A673 (cell line): Measurements from ENCODE around the gene RCC1. TPM values are rescaled to one million over a fixed set of nuclear protein-coding genes. Genes with fewer than 3 reads are reported as not detected.
"Not testable (repeated sequence)": the region's sequence is repeated elsewhere in the genome, so short reads cannot be mapped to it uniquely, and the experiment has no call there.

Source experiments
- BruUV-seq: library from RNA; stranded (reverse); fragments of 400-500 nt; replicated peaks from 2 replicates; lab custom pipeline; 2021; lab: Mats Ljungman, UMichigan
- CTCF ChIA-PET: fragments of 300-600 bp; sonication (Branson Sonifier 250); formaldehyde crosslinking; loops from one replicate; lab custom pipeline; 2022; ENCODE audit warnings: antibody characterized with exemption; lab: Charles Lee
- POLR2A ChIA-PET: fragments of 300-600 bp; sonication (Branson Sonifier 250); formaldehyde crosslinking; loops from one replicate; lab custom pipeline; 2022; ENCODE audit warnings: antibody characterized with exemption; ENCODE audit not compliant: low non-redundant PET; lab: Charles Lee
- DNase-seq: peaks from one replicate; pipeline ENCODE4 v3.0.0-alpha.2; 2015; ENCODE audit warnings: low spot score
- H3K27ac ChIP-seq: fragments of 200-600 bp; sonication (generic); 2 replicates; pipeline ENCODE4 v1.5.1; 2016; ENCODE audit warnings: mixed run types, low read depth, mild to moderate bottlenecking, mixed read lengths, antibody characterized with exemption, low read length; ENCODE audit not compliant: poor library complexity, severe bottlenecking
- H3K27me3 ChIP-seq: fragments of 200-600 bp; sonication (generic); replicated peaks from 2 replicates; pipeline ENCODE4 v1.6.1; 2017; ENCODE audit warnings: mixed run types, low read depth, mild to moderate bottlenecking, mixed read lengths, antibody characterized with exemption, low read length; ENCODE audit not compliant: insufficient read depth, poor library complexity
- H3K36me3 ChIP-seq: fragments of 200-600 bp; sonication (generic); 2 replicates; pipeline ENCODE4 v1.6.1; 2016; ENCODE audit warnings: mixed run types, mild to moderate bottlenecking, mixed read lengths, antibody characterized with exemption, low read length; ENCODE audit not compliant: insufficient read depth, poor library complexity, severe bottlenecking
- H3K4me1 ChIP-seq: fragments of 200-600 bp; sonication (generic); 2 replicates; pipeline ENCODE4 v1.6.1; 2017; ENCODE audit warnings: mixed run types, mild to moderate bottlenecking, mixed read lengths, antibody characterized with exemption, low read length; ENCODE audit not compliant: insufficient read depth, poor library complexity, severe bottlenecking
- H3K4me3 ChIP-seq: fragments of 200-600 bp; sonication (generic); 2 replicates; pipeline ENCODE4 v1.5.1; 2016; ENCODE audit warnings: low read depth, mixed run types, mild to moderate bottlenecking, mixed read lengths, low read length; ENCODE audit not compliant: poor library complexity, severe bottlenecking
- H3K9me3 ChIP-seq: fragments of 200-600 bp; sonication (generic); 2 replicates; pipeline ENCODE4 v1.6.1; 2016; ENCODE audit warnings: mixed run types, low read depth, mild to moderate bottlenecking, mixed read lengths, antibody characterized with exemption, low read length; ENCODE audit not compliant: poor library complexity, severe bottlenecking
- CTCF ChIP-seq: fragments of 300-800, 200-600 bp; sonication (generic); conservative IDR thresholded peaks from 2 replicates; pipeline ENCODE4 v1.5.1; 2017; ENCODE audit warnings: low read depth, mild to moderate bottlenecking, antibody characterized with exemption, low read length, moderate library complexity, mixed read lengths
- EZH2 ChIP-seq: fragments of 200-600 bp; sonication (generic); IDR thresholded peaks from 2 replicates; pipeline ENCODE4 v1.6.1; 2017; ENCODE audit warnings: borderline replicate concordance, low read depth, mild to moderate bottlenecking, mixed read lengths, antibody characterized with exemption, low read length; ENCODE audit not compliant: poor library complexity, severe bottlenecking
- intact Hi-C: fragments of 100-400 bp; cut with micrococcal nuclease; formaldehyde crosslinking; loops from one replicate; pipeline ENCODE4 v1.10.0; 2022; ENCODE audit not compliant: unreplicated experiment
- total RNA-seq: library from RNA; stranded (reverse); gene quantifications from 2 replicates; pipeline ENCODE4 v1.2.3, GENCODE V29; 2021

RCC1 gene
- total RNA-seq, 1 experiment from 2014 or later, result 125 TPM

- ChIA-PET POLR2A (interaction anchor here (0.6 kb wide), 1 partner anchor 69 kb away, joined by 12 read pairs; no protein-coding TSS in a partner anchor), CTCF (interaction anchor here (0.6 kb wide), 1 partner anchor 66 kb away, joined by 4 read pairs; no protein-coding TSS in a partner anchor)
- Histone ChIP-seq H3K4me1 (peaks cover 13% of the 10 kb centered on the region), H3K27ac (peak overlapping the region; percentile 94), H3K27me3 (no peaks in the 10 kb centered on the region), H3K4me3 (peak overlapping the region; percentile 85), H3K9me3 (no peaks in the 10 kb centered on the region), H3K36me3 (peaks cover 80% of the 10 kb centered on the region)
- no peak for DNase-seq
- intact Hi-C loops, result loop anchor here (10.0 kb wide), 2 partner anchors 96 to 266 kb away; no protein-coding TSS in a partner anchor
- BruUV-seq, result no TSS peak
- TF ChIP-seq EZH2 (no peak), CTCF (no peak)
Observed at GRCh38 chr1:28510273-28510969, 4.6 kb downstream of the RCC1 start.

- intact Hi-C loops, result loop anchor here (10.0 kb wide), 2 partner anchors 96 to 266 kb away; no protein-coding TSS in a partner anchor
- Histone ChIP-seq H3K27me3 (no peaks in the 10 kb centered on the region), H3K4me1 (peaks cover 13% of the 10 kb centered on the region), H3K4me3 (peak overlapping the region; percentile 85), H3K36me3 (peaks cover 80% of the 10 kb centered on the region), H3K9me3 (no peaks in the 10 kb centered on the region), H3K27ac (peak overlapping the region; percentile 94)
- POLR2A ChIA-PET, result interaction anchor here (0.5 to 0.7 kb wide), 3 partner anchors 75 to 741 kb away, joined by 4 to 5 read pairs (median 5); no protein-coding TSS in a partner anchor
- TF ChIP-seq CTCF, result no peak
- TF ChIP-seq EZH2, result no peak
- BruUV-seq, result no TSS peak
- peak; percentile 73 for DNase-seq
- CTCF ChIA-PET, result interaction anchor here (0.5 kb wide), 1 partner anchor 263 kb away, joined by 3 read pairs; no protein-coding TSS in a partner anchor
Observed at GRCh38 chr1:28510970-28511440, 5.2 kb downstream of the RCC1 start.

- no TSS peak for BruUV-seq
- peaks cover 70% of the 10 kb centered on the region for H3K36me3 ChIP-seq
- H3K27me3 ChIP-seq, result no peaks in the 10 kb centered on the region
- H3K27ac ChIP-seq, result peak overlapping the region; percentile 60
- peak overlapping the region; percentile 85 for H3K4me3 ChIP-seq
- DNase-seq, result peak; percentile 62
- TF ChIP-seq EZH2 (no peak), CTCF (no peak)
- no peaks in the 10 kb centered on the region for H3K9me3 ChIP-seq
- peaks cover 13% of the 10 kb centered on the region for H3K4me1 ChIP-seq
- POLR2A ChIA-PET, result interaction anchor here (0.7 kb wide), 2 partner anchors 38 to 397 kb away, joined by 3 read pairs; no protein-coding TSS in a partner anchor
- CTCF ChIA-PET, result interaction anchor here (0.6 kb wide), 1 partner anchor 90 kb away, joined by 6 read pairs; no protein-coding TSS in a partner anchor
- intact Hi-C loops, result loop anchor here (10.0 kb wide), 2 partner anchors 97 to 267 kb away; no protein-coding TSS in a partner anchor
Observed at GRCh38 chr1:28512058-28512611, 6.3 kb downstream of the RCC1 start.

GRCh38 chr1:28514445-28514933 is 8.6 kb downstream of the RCC1 start:
- not testable (repeated sequence) for H3K9me3 ChIP-seq, H3K4me3 ChIP-seq, H3K27me3 ChIP-seq, H3K27ac ChIP-seq, BruUV-seq, DNase-seq
- Histone ChIP-seq H3K4me1 (peaks cover 15% of the 10 kb centered on the region), H3K36me3 (peaks cover 46% of the 10 kb centered on the region)
- intact Hi-C loops, result loop anchor here (10.0 kb wide), 2 partner anchors 100 to 270 kb away; no protein-coding TSS in a partner anchor
- ChIA-PET POLR2A (interaction anchor here (0.6 kb wide), 1 partner anchor 15 kb away, joined by 3 read pairs; no protein-coding TSS in a partner anchor), CTCF (interaction anchor here (0.6 to 0.7 kb wide), 2 partner anchors 88 to 128 kb away, joined by 4 read pairs; no protein-coding TSS in a partner anchor)
